CD4-positive, alpha-beta T cell treated with Interleukin-6 for 4 hours (primary cell): Measurements from ENCODE around the gene C19orf67.
A peak's percentile ranks its signal among the peaks of the same experiment; 100 is the strongest.
"Not testable (repeated sequence)": the region's sequence is repeated elsewhere in the genome, so short reads cannot be mapped to it uniquely, and the experiment has no call there.

Source experiments
- DNase-seq: peaks from one replicate; pipeline ENCODE4 v3.0.0-alpha.2; 2020; ENCODE audit warnings: mixed read lengths

The C19orf67 gene

GRCh38 chr19:14055396-14055795 is 30.2 kb downstream of the C19orf67 start:
- DNase-seq: no peak

- DNase-seq: no peak
Observed at GRCh38 chr19:14054721-14055120, 30.9 kb downstream of the C19orf67 start.

GRCh38 chr19:14054099-14054498 is 31.5 kb downstream of the C19orf67 start:
- DNase-seq: no peak

- DNase-seq: no peak
Observed at GRCh38 chr19:14053500-14053899, 32.1 kb downstream of the C19orf67 start.

- DNase-seq: no peak
Observed at GRCh38 chr19:14053032-14053431, 32.6 kb downstream of the C19orf67 start.

GRCh38 chr19:14052470-14052869 is 33.1 kb downstream of the C19orf67 start:
- DNase-seq: no peak

- DNase-seq: no peak
Observed at GRCh38 chr19:14051980-14052379, 33.6 kb downstream of the C19orf67 start.

GRCh38 chr19:14050961-14051360 is 34.6 kb downstream of the C19orf67 start:
- not testable (repeated sequence) for DNase-seq

GRCh38 chr19:14050512-14050911 is 35.1 kb downstream of the C19orf67 start:
- DNase-seq: no peak

- DNase-seq: peak; percentile 82
Observed at GRCh38 chr19:14048443-14049153, 37.0 kb downstream of the C19orf67 start.

- DNase-seq: not testable (repeated sequence)
Observed at GRCh38 chr19:14047866-14048265, 37.7 kb downstream of the C19orf67 start.

- peak; percentile 52 for DNase-seq
Observed at GRCh38 chr19:14042659-14043608, 42.6 kb downstream of the C19orf67 start.

GRCh38 chr19:14039181-14039580 is 46.4 kb downstream of the C19orf67 start:
- DNase-seq: no peak

- DNase-seq: no peak
Observed at GRCh38 chr19:14035706-14036105, 49.9 kb downstream of the C19orf67 start.

- DNase-seq: not testable (repeated sequence)
Observed at GRCh38 chr19:14035159-14035558, 50.4 kb downstream of the C19orf67 start.

- no peak for DNase-seq
Observed at GRCh38 chr19:14033946-14034345, 51.6 kb downstream of the C19orf67 start.

GRCh38 chr19:14031719-14032480 is 53.7 kb downstream of the C19orf67 start, which contains the start of gene IL27RA:
TSS of gene IL27RA (plus strand) at chr19:14031762. CDS start at chr19:14031873, 111 bp downstream.
- DNase-seq: peak; percentile 91
